DOHH2 (cell line): ENCODE measurements around the gene ADGRG2.

Experiments used
- EZH2phosphoT487 ChIP-seq: fragments of 200-600 bp; sonication (generic); IDR thresholded peaks from 2 replicates; pipeline ENCODE4 v1.6.1; 2017; ENCODE audit warnings: borderline replicate concordance, mild to moderate bottlenecking, antibody characterized with exemption, low read length, moderate library complexity, mixed read lengths
- TF ChIP-seq, protein P1 (sequence below): fragments of 200-600 bp; sonication (generic); IDR thresholded peaks from one replicate; pipeline ENCODE4 v1.5.1; 2014; ENCODE audit warnings: antibody characterized with exemption, mild to moderate bottlenecking, low read depth, low read length; ENCODE audit not compliant: poor library complexity, severe bottlenecking

DNA sequence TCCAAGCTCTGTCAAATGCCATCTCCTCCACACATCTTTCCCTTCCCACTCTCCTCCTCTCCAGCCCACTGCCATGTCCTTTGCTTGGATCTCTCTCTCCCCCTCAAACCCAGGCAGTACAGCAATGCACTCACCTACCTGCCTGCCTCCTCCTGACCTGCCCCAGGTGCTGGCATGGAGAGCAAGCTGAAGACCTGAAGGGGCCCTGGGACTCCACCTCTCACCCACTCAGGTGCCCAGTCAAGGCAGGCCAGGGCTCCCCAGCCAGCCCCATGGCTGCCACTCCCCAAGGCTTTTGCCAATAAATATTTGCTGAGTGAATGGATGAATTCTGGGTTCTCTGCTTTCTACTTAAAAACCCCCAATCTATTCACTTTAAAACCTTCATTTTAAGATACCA, 125.7 kb downstream of the ADGRG2 start:
- TF ChIP-seq, protein P1, sequence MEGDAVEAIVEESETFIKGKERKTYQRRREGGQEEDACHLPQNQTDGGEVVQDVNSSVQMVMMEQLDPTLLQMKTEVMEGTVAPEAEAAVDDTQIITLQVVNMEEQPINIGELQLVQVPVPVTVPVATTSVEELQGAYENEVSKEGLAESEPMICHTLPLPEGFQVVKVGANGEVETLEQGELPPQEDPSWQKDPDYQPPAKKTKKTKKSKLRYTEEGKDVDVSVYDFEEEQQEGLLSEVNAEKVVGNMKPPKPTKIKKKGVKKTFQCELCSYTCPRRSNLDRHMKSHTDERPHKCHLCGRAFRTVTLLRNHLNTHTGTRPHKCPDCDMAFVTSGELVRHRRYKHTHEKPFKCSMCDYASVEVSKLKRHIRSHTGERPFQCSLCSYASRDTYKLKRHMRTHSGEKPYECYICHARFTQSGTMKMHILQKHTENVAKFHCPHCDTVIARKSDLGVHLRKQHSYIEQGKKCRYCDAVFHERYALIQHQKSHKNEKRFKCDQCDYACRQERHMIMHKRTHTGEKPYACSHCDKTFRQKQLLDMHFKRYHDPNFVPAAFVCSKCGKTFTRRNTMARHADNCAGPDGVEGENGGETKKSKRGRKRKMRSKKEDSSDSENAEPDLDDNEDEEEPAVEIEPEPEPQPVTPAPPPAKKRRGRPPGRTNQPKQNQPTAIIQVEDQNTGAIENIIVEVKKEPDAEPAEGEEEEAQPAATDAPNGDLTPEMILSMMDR: no peak
- no peak for TF ChIP-seq EZH2phosphoT487
